GM18508 (cell line): Measurements from ENCODE around the gene FNDC7.
"Not testable (repeated sequence)": the region's sequence is repeated elsewhere in the genome, so short reads cannot be mapped to it uniquely, and the experiment has no call there.

Source experiments
- ATAC-seq: cut with Tn5 transposase; IDR thresholded peaks from one replicate; pipeline ENCODE4 v1.9.1; 2021; ENCODE audit warnings: moderate number of reproducible peaks; ENCODE audit not compliant: insufficient read depth, unreplicated experiment

FNDC7 gene

GRCh38 chr1:108732398-108732797 lies 19.7 kb downstream of the FNDC7 start:
- no peak for ATAC-seq

GRCh38 chr1:108734171-108734865 lies 21.6 kb downstream of the FNDC7 start:
- no peak for ATAC-seq

- ATAC-seq: no peak
Measured at GRCh38 chr1:108742253-108742652, 29.5 kb downstream of the FNDC7 start.

- ATAC-seq: no peak
Measured at GRCh38 chr1:108745980-108746381, 33.3 kb downstream of the FNDC7 start.

- ATAC-seq: peak; percentile 60
Measured at GRCh38 chr1:108746382-108747170, 33.9 kb downstream of the FNDC7 start, which contains the start of gene STXBP3. Gene STXBP3, plus strand, starts transcription at chr1:108746674. Its CDS starts 64 bp downstream, at chr1:108746738.

- ATAC-seq: peak; percentile 4
Measured at GRCh38 chr1:108747171-108747850, 34.6 kb downstream of the FNDC7 start.

GRCh38 chr1:108747898-108748297 lies 35.2 kb downstream of the FNDC7 start:
- no peak for ATAC-seq

GRCh38 chr1:108749081-108749480 lies 36.4 kb downstream of the FNDC7 start:
- ATAC-seq: no peak

- no peak for ATAC-seq
Measured at GRCh38 chr1:108750476-108751181, 37.9 kb downstream of the FNDC7 start.

- no peak for ATAC-seq
Measured at GRCh38 chr1:108753363-108753762, 40.7 kb downstream of the FNDC7 start.

- no peak for ATAC-seq
Measured at GRCh38 chr1:108758796-108759195, 46.1 kb downstream of the FNDC7 start.

GRCh38 chr1:108767115-108767514 lies 54.4 kb downstream of the FNDC7 start:
- no peak for ATAC-seq

GRCh38 chr1:108767708-108768107 lies 55.0 kb downstream of the FNDC7 start:
- no peak for ATAC-seq

- no peak for ATAC-seq
Measured at GRCh38 chr1:108777839-108778238, 65.1 kb downstream of the FNDC7 start.

GRCh38 chr1:108779455-108779854 lies 66.7 kb downstream of the FNDC7 start:
- no peak for ATAC-seq

- ATAC-seq: no peak
Measured at GRCh38 chr1:108780937-108781574, 68.3 kb downstream of the FNDC7 start.

GRCh38 chr1:108781575-108781944 lies 68.9 kb downstream of the FNDC7 start:
- ATAC-seq: not testable (repeated sequence)

GRCh38 chr1:108785264-108785663 lies 72.6 kb downstream of the FNDC7 start:
- ATAC-seq: no peak

GRCh38 chr1:108785880-108786279 lies 73.2 kb downstream of the FNDC7 start:
- no peak for ATAC-seq

- no peak for ATAC-seq
Measured at GRCh38 chr1:108791790-108792189, 79.1 kb downstream of the FNDC7 start.
